SK-N-MC (cell line): Measurements from ENCODE around the gene SLC25A3.
"Not testable (repeated sequence)": the region's sequence is repeated elsewhere in the genome, so short reads cannot be mapped to it uniquely, and the experiment has no call there.

Experiments used
- DNase-seq: peaks from one replicate; pipeline ENCODE4 v3.0.0-alpha.2; 2011; ENCODE audit warnings: low read depth, low spot score
- H3K27ac ChIP-seq: fragments of 200-600 bp; sonication (generic); 2 replicates; pipeline ENCODE4 v1.5.1; 2016; ENCODE audit warnings: mixed run types
- H3K36me3 ChIP-seq: fragments of 200-600 bp; sonication (generic); 2 replicates; pipeline ENCODE4 v1.6.1; 2017; ENCODE audit warnings: antibody characterized with exemption, low read length, mixed read lengths; ENCODE audit not compliant: insufficient read depth
- H3K4me3 ChIP-seq: fragments of 200-600 bp; sonication (generic); 2 replicates; pipeline ENCODE4 v1.5.1; 2016
- H3K9ac ChIP-seq: fragments of 200-600 bp; sonication (generic); 2 replicates; pipeline ENCODE4 v1.8.0; 2017; ENCODE audit warnings: mixed run types, mixed read lengths; ENCODE audit not compliant: insufficient read length
- H3K9me3 ChIP-seq: fragments of 200-600 bp; sonication (generic); 2 replicates; pipeline ENCODE4 v1.6.1; 2017; ENCODE audit warnings: low read depth, mild to moderate bottlenecking, antibody characterized with exemption, low read length, moderate library complexity, mixed read lengths
- EZH2 ChIP-seq: fragments of 200-600 bp; sonication (generic); IDR thresholded peaks from one replicate; pipeline ENCODE4 v1.6.1; 2017; ENCODE audit warnings: antibody characterized with exemption
- FOXP2 ChIP-seq: optimal IDR thresholded peaks from 2 replicates; pipeline ENCODE3; 2011; ENCODE audit warnings: mild to moderate bottlenecking, moderate library complexity; ENCODE audit not compliant: insufficient read depth; ENCODE audit errors: extremely low read length, control extremely low read depth
- POLR2AphosphoS5 ChIP-seq: IDR thresholded peaks from 2 replicates; pipeline ENCODE4 v1.6.1; 2012; ENCODE audit warnings: mild to moderate bottlenecking, low read depth, low read length, borderline replicate concordance

The SLC25A3 gene

DNA sequence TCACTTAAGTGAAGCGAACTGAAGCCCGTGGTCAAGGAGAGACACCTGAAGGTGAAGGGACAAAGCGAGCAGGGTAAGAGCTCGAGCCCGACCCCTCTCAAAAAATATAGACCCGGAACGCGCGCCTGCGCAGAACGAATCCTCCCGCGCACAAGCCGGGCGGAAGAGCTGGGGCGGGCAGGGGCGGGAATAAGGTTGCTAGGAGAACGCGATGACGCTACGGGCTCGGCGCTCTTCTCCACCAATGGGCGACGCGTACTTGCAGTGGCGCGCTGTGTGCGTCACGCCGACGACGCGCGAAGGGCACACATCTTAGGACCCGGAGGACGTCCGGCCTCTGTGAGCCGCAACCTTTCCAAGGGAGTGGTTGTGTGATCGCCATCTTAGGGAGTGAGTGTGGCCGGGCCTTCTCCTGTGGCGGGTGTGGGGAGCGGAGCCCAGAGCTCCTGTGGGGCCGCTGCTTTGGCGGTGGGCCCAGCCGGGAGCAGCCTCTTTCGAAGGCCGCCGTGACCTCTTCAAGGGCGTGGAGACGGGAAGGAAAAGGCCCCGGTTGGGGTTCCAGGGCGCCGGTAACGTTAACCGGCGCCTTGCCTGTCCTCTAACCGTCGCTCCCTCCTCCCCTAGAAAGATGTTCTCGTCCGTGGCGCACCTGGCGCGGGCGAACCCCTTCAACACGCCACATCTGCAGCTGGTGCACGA lies at the start of gene SLC25A3:
Gene SLC25A3 (plus strand): TSS at position 336 of the 699 bp plus-strand sequence. CDS start 293 bp downstream, at position 629.
- DNase-seq: peak; percentile 71
- Histone ChIP-seq H3K27ac (peak within 1 kb of the TSS; percentile 81), H3K9ac (peak within 1 kb of the TSS; percentile 98), H3K4me3 (peak within 1 kb of the TSS; percentile 76), H3K36me3 (peaks cover 41% of the 10 kb centered on the region), H3K9me3 (no peaks in the 10 kb centered on the region)
- peak; percentile 100 for TF ChIP-seq POLR2AphosphoS5
- no peak for TF ChIP-seq FOXP2

DNA sequence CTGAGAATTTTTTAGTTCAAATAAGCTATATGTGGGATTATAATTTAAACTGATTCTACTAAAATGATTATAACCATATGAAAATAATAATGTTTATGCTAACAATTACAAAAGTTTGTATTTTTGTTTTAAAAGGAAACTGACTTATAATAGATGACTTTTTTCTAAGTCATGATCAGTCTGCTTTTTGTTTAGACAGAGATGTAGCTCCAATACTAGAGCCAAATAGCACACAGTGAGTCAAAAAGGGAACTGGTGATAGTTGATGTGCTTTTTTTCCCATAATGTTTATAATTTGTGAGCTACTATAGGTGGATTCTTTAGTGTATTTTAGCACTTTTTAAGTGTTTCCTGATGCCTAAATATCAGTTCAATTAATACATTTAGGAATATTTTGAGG lies 49.8 kb upstream of the SLC25A3 start:
- DNase-seq: no peak
- TF ChIP-seq EZH2: no peak
- TF ChIP-seq FOXP2: no peak
- no peak for TF ChIP-seq POLR2AphosphoS5
- no peak overlapping the region for H3K27ac ChIP-seq
- H3K9ac ChIP-seq: no peak overlapping the region
- no peaks in the 10 kb centered on the region for H3K9me3 ChIP-seq
- peaks cover 90% of the 10 kb centered on the region for H3K36me3 ChIP-seq
- H3K4me3 ChIP-seq: no peak overlapping the region

GRCh38 chr12:98544751-98545150 lies 48.7 kb upstream of the SLC25A3 start:
- TF ChIP-seq POLR2AphosphoS5: no peak
- TF ChIP-seq EZH2: no peak
- TF ChIP-seq FOXP2: no peak
- Histone ChIP-seq H3K36me3 (peaks cover 97% of the 10 kb centered on the region), H3K4me3 (no peak overlapping the region), H3K9ac (no peak overlapping the region), H3K27ac (no peak overlapping the region), H3K9me3 (no peaks in the 10 kb centered on the region)
- no peak for DNase-seq

- DNase-seq: no peak
- Histone ChIP-seq H3K36me3 (peaks cover 75% of the 10 kb centered on the region), H3K27ac (no peak overlapping the region), H3K9ac (no peak overlapping the region), H3K9me3 (no peaks in the 10 kb centered on the region), H3K4me3 (no peak overlapping the region)
- no peak for TF ChIP-seq FOXP2
- no peak for TF ChIP-seq POLR2AphosphoS5
- TF ChIP-seq EZH2: no peak
Observed at GRCh38 chr12:98549371-98550110, 43.9 kb upstream of the SLC25A3 start.

DNA sequence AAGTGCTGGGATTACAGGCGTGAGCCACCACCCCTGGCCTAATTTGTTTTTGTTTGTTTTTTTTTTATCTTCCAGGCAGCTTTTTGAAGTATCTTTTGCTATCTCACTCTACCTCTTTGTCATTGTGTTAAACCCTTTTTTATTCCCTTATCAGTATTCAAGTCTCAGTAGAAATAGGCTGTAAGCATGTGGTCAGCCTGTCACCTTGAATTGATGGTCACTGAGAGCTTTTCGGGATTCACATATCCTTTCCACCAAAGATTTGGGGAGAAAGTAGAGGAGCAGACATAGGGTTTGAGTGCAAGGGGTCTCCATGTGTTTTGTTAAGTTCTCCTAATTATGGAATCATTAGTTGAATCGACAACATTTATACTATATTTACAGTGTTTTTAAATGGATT lies 41.7 kb upstream of the SLC25A3 start:
- no peak for DNase-seq
- TF ChIP-seq EZH2: no peak
- TF ChIP-seq FOXP2: no peak
- no peak for TF ChIP-seq POLR2AphosphoS5
- H3K36me3 ChIP-seq: peaks cover 53% of the 10 kb centered on the region
- H3K4me3 ChIP-seq: no peak overlapping the region
- H3K9me3 ChIP-seq: no peaks in the 10 kb centered on the region
- no peak overlapping the region for H3K27ac ChIP-seq
- no peak overlapping the region for H3K9ac ChIP-seq

GRCh38 chr12:98558097-98558496 lies 35.4 kb upstream of the SLC25A3 start:
- DNase-seq, H3K9me3 ChIP-seq, H3K4me3 ChIP-seq, H3K27ac ChIP-seq, H3K9ac ChIP-seq, H3K36me3 ChIP-seq: not testable (repeated sequence)

DNA sequence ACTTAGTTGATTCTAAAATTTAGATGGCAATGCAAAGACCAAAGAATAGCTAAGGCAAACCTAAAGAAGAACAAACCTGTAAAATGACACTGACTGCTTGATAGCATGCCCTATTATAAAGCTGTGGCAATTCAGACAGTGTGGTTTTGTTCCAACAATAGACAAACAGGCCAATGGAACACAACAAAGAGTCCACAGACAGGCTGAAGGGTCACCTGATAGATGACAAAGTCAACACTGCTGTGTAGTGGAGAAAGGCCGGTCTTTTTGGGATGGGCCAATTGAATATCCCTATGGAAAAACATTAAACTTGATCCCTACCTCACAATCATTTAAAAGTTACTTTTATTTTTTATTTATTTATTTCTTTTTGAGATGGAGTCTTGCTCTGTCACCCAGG lies 33.8 kb upstream of the SLC25A3 start:
- H3K9me3 ChIP-seq: no peaks in the 10 kb centered on the region
- TF ChIP-seq EZH2: no peak
- no peak for TF ChIP-seq POLR2AphosphoS5
- TF ChIP-seq FOXP2: no peak
- no peak overlapping the region for H3K9ac ChIP-seq
- no peak for DNase-seq
- no peak overlapping the region for H3K27ac ChIP-seq
- H3K36me3 ChIP-seq: no peaks in the 10 kb centered on the region
- no peak overlapping the region for H3K4me3 ChIP-seq

GRCh38 chr12:98561846-98562245 lies 31.6 kb upstream of the SLC25A3 start:
- H3K27ac ChIP-seq: no peak overlapping the region
- no peak overlapping the region for H3K9ac ChIP-seq
- TF ChIP-seq EZH2 (no peak), FOXP2 (no peak), POLR2AphosphoS5 (no peak)
- no peak for DNase-seq
- no peaks in the 10 kb centered on the region for H3K36me3 ChIP-seq
- no peak overlapping the region for H3K4me3 ChIP-seq
- no peaks in the 10 kb centered on the region for H3K9me3 ChIP-seq

DNA sequence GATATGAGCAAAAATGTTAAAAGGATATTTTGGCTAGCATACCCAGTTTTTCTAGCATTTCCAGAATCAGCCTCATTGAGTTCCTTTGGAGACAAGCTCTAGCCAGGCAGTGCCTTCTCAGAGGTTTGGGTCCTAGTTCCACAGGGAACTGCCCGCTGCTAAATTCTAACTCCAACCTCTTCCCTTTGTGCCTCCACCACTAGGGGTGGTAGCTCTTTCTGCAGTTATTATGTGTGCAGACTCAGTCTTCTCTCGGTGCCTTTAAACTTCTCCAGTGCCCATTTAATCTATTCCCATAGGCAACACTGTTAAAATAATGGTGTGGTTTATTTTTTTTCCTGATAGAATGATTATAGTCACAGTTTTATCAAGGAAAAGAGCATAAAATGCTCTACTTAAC lies 21.5 kb upstream of the SLC25A3 start:
- Histone ChIP-seq H3K9ac (no peak overlapping the region), H3K9me3 (no peaks in the 10 kb centered on the region), H3K36me3 (no peaks in the 10 kb centered on the region), H3K27ac (no peak overlapping the region), H3K4me3 (no peak overlapping the region)
- no peak for DNase-seq
- TF ChIP-seq FOXP2: no peak
- no peak for TF ChIP-seq POLR2AphosphoS5
- TF ChIP-seq EZH2: no peak
